OCI-LY1 (cell line): ENCODE data around the gene PAK4.

Experiments used
- H2AFZ ChIP-seq: fragments of 200-600 bp; sonication (generic), shearing (Covaris generic); 2 replicates; pipeline ENCODE4 v1.6.0; 2014; ENCODE audit warnings: antibody characterized with exemption, mild to moderate bottlenecking, low read length
- H3F3A ChIP-seq: fragments of 200-600 bp; sonication (generic), shearing (Covaris generic); 2 replicates; pipeline ENCODE4 v1.6.0; 2014; ENCODE audit warnings: mild to moderate bottlenecking, antibody characterized with exemption, low read length, moderate library complexity; ENCODE audit not compliant: insufficient read depth
- H3K27ac ChIP-seq: fragments of 200-600 bp; sonication (generic); 2 replicates; pipeline ENCODE4 v1.5.1; 2014; ENCODE audit warnings: low read length, mixed run types, mild to moderate bottlenecking, low read depth; ENCODE audit not compliant: poor library complexity, severe bottlenecking
- H3K27me3 ChIP-seq: fragments of 200-600 bp; sonication (generic); 2 replicates; pipeline ENCODE4 v1.6.0; 2014; ENCODE audit warnings: antibody characterized with exemption, mild to moderate bottlenecking, low read length, moderate library complexity; ENCODE audit not compliant: insufficient read depth
- H3K36me3 ChIP-seq: fragments of 200-600 bp; sonication (generic); 2 replicates; pipeline ENCODE4 v1.6.1; 2014; ENCODE audit warnings: mild to moderate bottlenecking, antibody characterized with exemption, low read length, moderate library complexity, mixed read lengths; ENCODE audit not compliant: insufficient read depth
- H3K4me1 ChIP-seq: fragments of 200-600 bp; sonication (generic); 2 replicates; pipeline ENCODE4 v1.5.1; 2014; ENCODE audit warnings: mild to moderate bottlenecking, low read length, moderate library complexity; ENCODE audit not compliant: insufficient read depth, severe bottlenecking
- H3K4me2 ChIP-seq: fragments of 200-600 bp; sonication (generic), shearing (Covaris generic); 2 replicates; pipeline ENCODE4 v1.6.1; 2014; ENCODE audit warnings: low read length
- H3K4me3 ChIP-seq: fragments of 200-600 bp; sonication (generic); 2 replicates; pipeline ENCODE4 v1.5.1; 2014; ENCODE audit warnings: low read length, low read depth, mild to moderate bottlenecking, mixed read lengths; ENCODE audit not compliant: poor library complexity, severe bottlenecking
- H3K79me2 ChIP-seq: fragments of 200-600 bp; shearing (Covaris generic); 2 replicates; pipeline ENCODE4 v1.6.1; 2016; ENCODE audit warnings: mixed run types, low read length, mixed read lengths; ENCODE audit not compliant: insufficient read depth
- H3K9ac ChIP-seq: fragments of 200-600 bp; sonication (generic), shearing (Covaris generic); 2 replicates; pipeline ENCODE4 v1.6.1; 2014; ENCODE audit warnings: mild to moderate bottlenecking, low read length, mixed read lengths
- H3K9me2 ChIP-seq: fragments of 200-600 bp; sonication (generic), shearing (Covaris generic); 2 replicates; pipeline ENCODE4 v1.6.1; 2014; ENCODE audit warnings: low read depth, mild to moderate bottlenecking, low read length, mixed read lengths
- H3K9me3 ChIP-seq: fragments of 200-600 bp; shearing (Covaris generic); 2 replicates; pipeline ENCODE4 v1.6.1; 2014; ENCODE audit warnings: low read length, mixed read lengths
- H4K20me1 ChIP-seq: fragments of 200-600 bp; sonication (generic), shearing (Covaris generic); 2 replicates; pipeline ENCODE4 v1.6.0; 2016; ENCODE audit warnings: mild to moderate bottlenecking, low read length; ENCODE audit not compliant: insufficient read depth
- CTCF ChIP-seq: fragments of 200-600 bp; sonication (generic), shearing (Covaris generic); IDR thresholded peaks from 2 replicates; pipeline ENCODE4 v1.5.1; 2017; ENCODE audit warnings: mild to moderate bottlenecking, antibody characterized with exemption, low read length, moderate library complexity, mixed read lengths
- EZH2 ChIP-seq: fragments of 200-600 bp; sonication (generic), shearing (Covaris generic); IDR thresholded peaks from 2 replicates; pipeline ENCODE4 v1.8.0; 2017; ENCODE audit warnings: borderline replicate concordance, mixed run types, mild to moderate bottlenecking, antibody characterized with exemption, low read length, moderate library complexity, mixed read lengths

PAK4 gene

DNA sequence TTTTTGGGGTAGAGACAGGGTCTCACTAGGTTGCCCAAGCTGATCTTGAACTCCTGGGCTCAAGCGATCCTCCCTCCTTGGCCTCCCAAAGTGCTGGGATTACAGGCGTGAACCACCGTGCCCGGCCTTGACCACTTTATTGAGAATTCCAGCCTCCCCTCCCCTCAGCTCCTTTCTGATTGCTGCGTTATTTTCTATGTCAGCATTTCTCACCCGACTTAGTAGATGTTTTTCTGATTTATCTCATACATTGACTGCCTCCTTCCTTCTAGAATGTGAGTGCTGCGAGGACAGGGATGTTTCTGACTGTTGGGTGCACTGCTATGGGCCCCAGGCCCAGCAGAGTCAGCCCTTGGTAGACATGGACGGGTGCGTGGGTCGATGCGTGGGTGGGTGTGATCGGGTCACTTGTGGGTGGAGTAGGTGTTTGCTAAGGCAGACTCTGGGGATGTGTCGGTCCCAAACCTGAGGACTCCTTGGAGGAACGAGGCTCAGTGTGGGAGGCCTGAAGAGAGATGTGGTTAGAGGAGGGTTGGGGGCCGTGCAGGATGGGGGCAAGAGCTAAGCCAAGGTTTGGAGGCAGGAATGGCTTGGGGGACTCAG, 37.0 kb downstream of the PAK4 start:
- no peaks in the 10 kb centered on the region for H4K20me1 ChIP-seq
- H3K27ac ChIP-seq, result no peak overlapping the region
- no peak overlapping the region for H3K9ac ChIP-seq
- H3K9me3 ChIP-seq, result no peaks in the 10 kb centered on the region
- no peaks in the 10 kb centered on the region for H3F3A ChIP-seq
- H3K9me2 ChIP-seq, result no peaks in the 10 kb centered on the region
- H3K4me2 ChIP-seq, result no peak overlapping the region
- H3K27me3 ChIP-seq, result no peaks in the 10 kb centered on the region
- no peaks in the 10 kb centered on the region for H3K79me2 ChIP-seq
- H3K36me3 ChIP-seq, result no peaks in the 10 kb centered on the region
- no peaks in the 10 kb centered on the region for H3K4me1 ChIP-seq
- H2AFZ ChIP-seq, result no peak overlapping the region
- H3K4me3 ChIP-seq, result no peak overlapping the region
- TF ChIP-seq EZH2, result no peak
- TF ChIP-seq CTCF, result no peak

DNA sequence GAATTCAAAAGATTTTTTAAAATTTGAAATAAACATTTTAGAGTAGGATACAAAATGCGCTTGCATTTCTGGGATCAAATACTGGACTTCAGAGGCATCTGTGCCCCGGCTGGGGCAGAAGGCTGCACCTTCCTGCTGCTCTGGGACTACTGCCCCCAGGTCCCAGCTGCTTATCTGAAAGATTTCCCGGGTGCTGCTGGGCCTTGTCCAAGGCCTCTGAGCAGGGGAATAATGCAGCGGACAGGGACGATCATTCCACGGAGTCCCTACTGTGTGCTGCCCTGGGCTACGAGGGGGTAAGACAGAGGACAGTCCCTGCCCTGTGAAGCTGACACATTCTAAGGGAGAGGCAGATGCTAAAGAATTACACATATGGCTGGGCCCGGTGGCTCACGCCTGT, 38.0 kb downstream of the PAK4 start:
- Histone ChIP-seq H3K9me3 (no peaks in the 10 kb centered on the region), H3K79me2 (no peaks in the 10 kb centered on the region), H3K27ac (no peak overlapping the region), H3F3A (no peaks in the 10 kb centered on the region), H2AFZ (no peak overlapping the region), H3K36me3 (no peaks in the 10 kb centered on the region), H3K9me2 (no peaks in the 10 kb centered on the region), H3K27me3 (no peaks in the 10 kb centered on the region), H3K4me1 (no peaks in the 10 kb centered on the region), H3K9ac (no peak overlapping the region), H3K4me3 (no peak overlapping the region), H3K4me2 (no peak overlapping the region), H4K20me1 (no peaks in the 10 kb centered on the region)
- TF ChIP-seq CTCF (no peak), EZH2 (no peak)

DNA sequence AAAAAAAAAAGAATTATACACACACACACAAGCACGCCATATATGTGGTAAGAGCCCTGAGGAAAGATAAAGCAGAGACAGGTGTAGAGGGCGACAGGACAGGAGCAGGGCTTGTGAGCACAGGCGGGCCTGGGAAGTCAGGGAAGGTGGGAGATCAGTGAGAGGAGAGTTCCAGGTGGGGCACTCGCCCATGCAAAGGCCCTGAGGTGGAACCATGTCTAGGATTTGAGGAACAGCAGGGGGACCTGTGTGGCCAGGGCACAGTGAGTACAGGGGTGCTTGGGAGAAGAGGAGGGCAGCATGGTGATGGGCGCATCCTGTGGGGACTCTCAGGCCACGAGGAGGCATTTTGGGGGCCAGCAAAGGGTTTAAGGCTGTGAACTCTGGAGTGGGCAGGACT, 38.7 kb downstream of the PAK4 start:
- Histone ChIP-seq H3K4me1 (no peaks in the 10 kb centered on the region), H3K4me3 (no peak overlapping the region), H3K27me3 (no peaks in the 10 kb centered on the region), H3K9me3 (no peaks in the 10 kb centered on the region), H3K27ac (no peak overlapping the region), H3F3A (no peaks in the 10 kb centered on the region), H3K79me2 (no peaks in the 10 kb centered on the region), H3K36me3 (no peaks in the 10 kb centered on the region), H2AFZ (no peak overlapping the region), H3K4me2 (no peak overlapping the region), H3K9me2 (no peaks in the 10 kb centered on the region), H3K9ac (no peak overlapping the region), H4K20me1 (no peaks in the 10 kb centered on the region)
- TF ChIP-seq CTCF (no peak), EZH2 (no peak)
